ENCODE data around the gene RTN4R. TPM values are rescaled to one million over a fixed set of nuclear protein-coding genes. Genes with fewer than 3 reads are reported as not detected.
"Not testable (repeated sequence)": the region's sequence is repeated elsewhere in the genome, so short reads cannot be mapped to it uniquely, and the experiment has no call there.

Gene RTN4R
- total and polyA plus RNA-seq, 2 of the 8 experiments (the other 6 are each of a cell fraction or from before 2014, with no cell fraction given): 21.8 to 41.3 TPM

- H3K9ac ChIP-seq (replicated peaks in 1 of 4; ENCODE audit: extremely low read depth in 1 of 4, low read depth in 3 of 4, low read length in 3 of 4); H3K23ac ChIP-seq (ENCODE audit: insufficient read length); H4K20me1 ChIP-seq (replicated peaks in 1 of 2; ENCODE audit: control insufficient read depth in 1 of 2, insufficient read depth in 2 of 2, low read length in 2 of 2); H2BK15ac ChIP-seq (ENCODE audit: low read length); H3K36me3 ChIP-seq (ENCODE audit: control insufficient read depth in 2 of 4, insufficient read depth in 4 of 4, low read length in 3 of 4); H3K79me2 ChIP-seq (ENCODE audit: control insufficient read depth in 1 of 2, insufficient read depth in 2 of 2, low read length in 2 of 2); H3K14ac ChIP-seq (ENCODE audit: insufficient read length); H3K56ac ChIP-seq (replicated peaks; ENCODE audit: insufficient read length, low read depth, low read length); H2BK5ac ChIP-seq (ENCODE audit: low read depth, low read length); H2BK12ac ChIP-seq (ENCODE audit: low read depth, low read length); H4K8ac ChIP-seq (ENCODE audit: extremely low read depth, insufficient read depth, low read length); H2AK5ac ChIP-seq (ENCODE audit: low read depth, low read length); H3K4me1 ChIP-seq (replicated peaks in 1 of 4; ENCODE audit: control insufficient read depth in 3 of 4, insufficient read depth in 4 of 4, low read length in 3 of 4); H2BK120ac ChIP-seq (replicated peaks; ENCODE audit: low read depth, low read length); H2AFZ ChIP-seq (ENCODE audit: low read length); H3K9me3 ChIP-seq (ENCODE audit: insufficient read depth in 2 of 2, low read depth in 1 of 2, low read length in 1 of 2); H3K18ac ChIP-seq (ENCODE audit: extremely low read depth, low read length); H2BK20ac ChIP-seq (ENCODE audit: low read length); FAIRE-seq; H4K91ac ChIP-seq (replicated peaks; ENCODE audit: insufficient read length, low read length); H4K5ac ChIP-seq (ENCODE audit: insufficient read length, low read depth, low read length); H3K23me2 ChIP-seq (ENCODE audit: low read depth, low read length); H3K27ac ChIP-seq (ENCODE audit: low read depth, low read length); H3K4me3 ChIP-seq (ENCODE audit: extremely low read depth in 1 of 4, insufficient read depth in 2 of 4, low read depth in 3 of 4, low read length in 4 of 4); DNase-seq (ENCODE audit: low read depth in 1 of 2, low spot score in 2 of 2); H3K79me1 ChIP-seq (ENCODE audit: low read depth, low read length); POLR2A ChIA-PET (ENCODE audit: partially characterized antibody); CTCF ChIA-PET (ENCODE audit: partially characterized antibody); H3K4me2 ChIP-seq (ENCODE audit: insufficient read depth in 1 of 2, low read depth in 2 of 2, low read length in 2 of 2); H3K4ac ChIP-seq (replicated peaks; ENCODE audit: insufficient read length, low read depth, low read length): not testable (repeated sequence)
- peaks cover 12 to 30% (median 23%) of the 10 kb centered on the region in 4 experiments; a peak in 6 of 7 replicates for H3K27me3 ChIP-seq (replicated peaks in 1 of 4; ENCODE audit: control insufficient read depth in 3 of 4, extremely low read depth in 1 of 4, insufficient read depth in 3 of 4, low read length in 3 of 4)
- 100% methylated on average over 1 of the region's 7 CpGs; no CpG with 5 or more reads in 1 of the 2 experiments for WGBS, 2 experiments (ENCODE audit: extremely low coverage in 1 of 2, insufficient coverage in 1 of 2, insufficient read length in 1 of 2, insufficient replicate concordance in 2 of 2, low coverage in 1 of 2, low lambda C conversion rate in 2 of 2, missing lambda C conversion rate in 1 of 2)
These were observed 35.1 kb upstream of the RTN4R start for GRCh38 chr22:20303229-20303534.

All from H1 (cell line).